Activated naive CD4-positive, alpha-beta T cell treated with anti-CD3 and anti-CD28 coated beads for 36 hours (primary cell): ENCODE data around the gene MRGPRE. TPM values are rescaled to one million over a fixed set of nuclear protein-coding genes. Genes with fewer than 3 reads are reported as not detected.

ENCODE experiments used
- CTCF ChIA-PET: fragments of 350-600 bp; sonication (Branson Sonifier 250); formaldehyde crosslinking; loops from one replicate; lab custom pipeline; 2021; ENCODE audit warnings: antibody characterized with exemption; lab: Charles Lee
- DNase-seq: peaks from one replicate; pipeline ENCODE4 v3.0.0-alpha.2; 2020
- H3K27ac Mint-ChIP-seq: one replicate; pipeline ENCODE4 v1.8.0; 2021; ENCODE audit warnings: mild to moderate bottlenecking, mixed read lengths
- H3K27me3 Mint-ChIP-seq: one replicate; pipeline ENCODE4 v1.8.0; 2021; ENCODE audit warnings: low read depth, mixed read lengths
- H3K36me3 Mint-ChIP-seq: one replicate; pipeline ENCODE4 v1.8.0; 2021; ENCODE audit warnings: low read depth, mixed read lengths
- H3K4me1 Mint-ChIP-seq: one replicate; pipeline ENCODE4 v1.8.0; 2021; ENCODE audit warnings: low read depth, mixed read lengths
- H3K4me3 Mint-ChIP-seq: one replicate; pipeline ENCODE4 v1.8.0; 2021; ENCODE audit warnings: mild to moderate bottlenecking, moderate library complexity, mixed read lengths
- H3K9me3 Mint-ChIP-seq: one replicate; pipeline ENCODE4 v1.8.0; 2021; ENCODE audit warnings: mixed read lengths
- intact Hi-C: fragments of 100-400 bp; cut with micrococcal nuclease; formaldehyde crosslinking; loops from one replicate; pipeline ENCODE4 v1.15.1; 2023
- total RNA-seq, 2 experiments: library from RNA; stranded (reverse); gene quantifications; one replicate each; pipeline ENCODE4 v1.2.3, GENCODE V29; 2021

The MRGPRE gene
- total RNA-seq, 2 experiments from 2014 or later: not detected

GRCh38 chr11:3234846-3235245, 2.6 kb upstream of the MRGPRE start:
- H3K36me3 Mint-ChIP-seq: no peaks in the 10 kb centered on the region
- no peak overlapping the region for H3K4me3 Mint-ChIP-seq
- H3K27me3 Mint-ChIP-seq: no peaks in the 10 kb centered on the region
- no peaks in the 10 kb centered on the region for H3K4me1 Mint-ChIP-seq
- intact Hi-C loops: no loop called here
- CTCF ChIA-PET: no interaction called here
- no peak overlapping the region for H3K27ac Mint-ChIP-seq
- H3K9me3 Mint-ChIP-seq: no peaks in the 10 kb centered on the region
- DNase-seq: no peak

- Mint-ChIP-seq H3K27ac (no peak overlapping the region), H3K36me3 (no peaks in the 10 kb centered on the region), H3K4me1 (no peaks in the 10 kb centered on the region), H3K27me3 (no peaks in the 10 kb centered on the region), H3K9me3 (no peaks in the 10 kb centered on the region), H3K4me3 (no peak overlapping the region)
- intact Hi-C loops: no loop called here
- CTCF ChIA-PET: no interaction called here
- no peak for DNase-seq
Measured at GRCh38 chr11:3232956-3233355, 739 bp upstream of the MRGPRE start.

GRCh38 chr11:3231550-3231850, 717 bp downstream of the MRGPRE start:
- intact Hi-C loops: no loop called here
- no peaks in the 10 kb centered on the region for H3K36me3 Mint-ChIP-seq
- CTCF ChIA-PET: no interaction called here
- H3K27ac Mint-ChIP-seq: no peak overlapping the region
- no peak overlapping the region for H3K4me3 Mint-ChIP-seq
- no peaks in the 10 kb centered on the region for H3K27me3 Mint-ChIP-seq
- H3K9me3 Mint-ChIP-seq: no peaks in the 10 kb centered on the region
- DNase-seq: no peak
- H3K4me1 Mint-ChIP-seq: no peaks in the 10 kb centered on the region

- H3K4me1 Mint-ChIP-seq: no peaks in the 10 kb centered on the region
- no peaks in the 10 kb centered on the region for H3K36me3 Mint-ChIP-seq
- intact Hi-C loops: no loop called here
- no peaks in the 10 kb centered on the region for H3K9me3 Mint-ChIP-seq
- CTCF ChIA-PET: no interaction called here
- no peak overlapping the region for H3K27ac Mint-ChIP-seq
- H3K27me3 Mint-ChIP-seq: no peaks in the 10 kb centered on the region
- H3K4me3 Mint-ChIP-seq: no peak overlapping the region
- DNase-seq: no peak
Measured at GRCh38 chr11:3230636-3231549, 1.3 kb downstream of the MRGPRE start.

GRCh38 chr11:3229673-3230630, 2.3 kb downstream of the MRGPRE start:
- no peak for DNase-seq
- intact Hi-C loops: no loop called here
- Mint-ChIP-seq H3K4me1 (no peaks in the 10 kb centered on the region), H3K4me3 (no peak overlapping the region), H3K27me3 (no peaks in the 10 kb centered on the region), H3K27ac (no peak overlapping the region), H3K36me3 (no peaks in the 10 kb centered on the region), H3K9me3 (no peaks in the 10 kb centered on the region)
- CTCF ChIA-PET: no interaction called here

GRCh38 chr11:3228445-3228829, 3.8 kb downstream of the MRGPRE start:
- H3K4me3 Mint-ChIP-seq: no peak overlapping the region
- H3K36me3 Mint-ChIP-seq: no peaks in the 10 kb centered on the region
- H3K27me3 Mint-ChIP-seq: no peaks in the 10 kb centered on the region
- H3K4me1 Mint-ChIP-seq: no peaks in the 10 kb centered on the region
- H3K27ac Mint-ChIP-seq: no peak overlapping the region
- DNase-seq: no peak
- CTCF ChIA-PET: no interaction called here
- intact Hi-C loops: no loop called here
- H3K9me3 Mint-ChIP-seq: no peaks in the 10 kb centered on the region

GRCh38 chr11:3227568-3228444, 4.4 kb downstream of the MRGPRE start:
- Mint-ChIP-seq H3K4me3 (no peak overlapping the region), H3K27me3 (no peaks in the 10 kb centered on the region), H3K27ac (no peak overlapping the region), H3K4me1 (peaks cover 5% of the 10 kb centered on the region), H3K36me3 (no peaks in the 10 kb centered on the region), H3K9me3 (no peaks in the 10 kb centered on the region)
- intact Hi-C loops: no loop called here
- CTCF ChIA-PET: no interaction called here
- DNase-seq: no peak

GRCh38 chr11:3226846-3227567, 5.2 kb downstream of the MRGPRE start:
- Mint-ChIP-seq H3K4me3 (no peak overlapping the region), H3K27ac (no peak overlapping the region), H3K9me3 (no peaks in the 10 kb centered on the region), H3K27me3 (no peaks in the 10 kb centered on the region), H3K4me1 (peaks cover 7% of the 10 kb centered on the region), H3K36me3 (no peaks in the 10 kb centered on the region)
- intact Hi-C loops: no loop called here
- DNase-seq: no peak
- CTCF ChIA-PET: no interaction called here

GRCh38 chr11:3225826-3226750, 6.1 kb downstream of the MRGPRE start:
- no peak for DNase-seq
- no peak overlapping the region for H3K27ac Mint-ChIP-seq
- CTCF ChIA-PET: no interaction called here
- no peaks in the 10 kb centered on the region for H3K27me3 Mint-ChIP-seq
- H3K9me3 Mint-ChIP-seq: no peaks in the 10 kb centered on the region
- H3K36me3 Mint-ChIP-seq: no peaks in the 10 kb centered on the region
- intact Hi-C loops: no loop called here
- peaks cover 7% of the 10 kb centered on the region for H3K4me1 Mint-ChIP-seq
- H3K4me3 Mint-ChIP-seq: no peak overlapping the region

GRCh38 chr11:3225159-3225758, 7.0 kb downstream of the MRGPRE start:
- no peak for DNase-seq
- H3K4me3 Mint-ChIP-seq: no peak overlapping the region

More at GRCh38 chr11:3225159-3225758, 7.0 kb downstream of the MRGPRE start:
- peaks cover 7% of the 10 kb centered on the region for H3K4me1 Mint-ChIP-seq
- H3K9me3 Mint-ChIP-seq: no peaks in the 10 kb centered on the region
- intact Hi-C loops: no loop called here
- H3K27me3 Mint-ChIP-seq: no peaks in the 10 kb centered on the region
- H3K27ac Mint-ChIP-seq: no peak overlapping the region
- H3K36me3 Mint-ChIP-seq: no peaks in the 10 kb centered on the region
- CTCF ChIA-PET: no interaction called here
